ENCODE measurements around the gene KISS1.
"Not testable (repeated sequence)": the region's sequence is repeated elsewhere in the genome, so short reads cannot be mapped to it uniquely, and the experiment has no call there.

KISS1 gene

GRCh38 chr1:204196068-204196795 is at the start of gene KISS1:
KISS1 (minus strand) TSS chr1:204196491; CDS start chr1:204192876, 3,615 bp downstream.
- no peak for FAIRE-seq

- FAIRE-seq = no peak
These were observed 46.6 kb upstream of the KISS1 start for GRCh38 chr1:204242920-204243319.

- no peak for FAIRE-seq
These were observed 45.6 kb upstream of the KISS1 start for GRCh38 chr1:204241914-204242313.

GRCh38 chr1:204241050-204241449 is 44.8 kb upstream of the KISS1 start:
- no peak for FAIRE-seq

- FAIRE-seq = no peak
These were observed 43.9 kb upstream of the KISS1 start for GRCh38 chr1:204240233-204240632.

GRCh38 chr1:204239401-204239800 is 43.1 kb upstream of the KISS1 start:
- not testable (repeated sequence) for FAIRE-seq

GRCh38 chr1:204238520-204238919 is 42.2 kb upstream of the KISS1 start:
- not testable (repeated sequence) for FAIRE-seq

GRCh38 chr1:204237515-204237914 is 41.2 kb upstream of the KISS1 start:
- FAIRE-seq = not testable (repeated sequence)

GRCh38 chr1:204232526-204232925 is 36.2 kb upstream of the KISS1 start:
- no peak for FAIRE-seq

GRCh38 chr1:204230211-204230610 is 33.9 kb upstream of the KISS1 start:
- FAIRE-seq = no peak

- FAIRE-seq = no peak
These were observed 32.6 kb upstream of the KISS1 start for GRCh38 chr1:204228896-204229295.

- no peak for FAIRE-seq
These were observed 31.9 kb upstream of the KISS1 start for GRCh38 chr1:204227996-204228785.

- FAIRE-seq = no peak
These were observed 31.1 kb upstream of the KISS1 start for GRCh38 chr1:204227351-204227750.

- no peak for FAIRE-seq
These were observed 29.8 kb upstream of the KISS1 start for GRCh38 chr1:204225841-204226735.

GRCh38 chr1:204224655-204225054 is 28.4 kb upstream of the KISS1 start:
- no peak for FAIRE-seq

- FAIRE-seq = no peak
These were observed 27.0 kb upstream of the KISS1 start for GRCh38 chr1:204223129-204223860.

- no peak for FAIRE-seq
These were observed 26.4 kb upstream of the KISS1 start for GRCh38 chr1:204222764-204223055.

GRCh38 chr1:204222006-204222763 is 25.9 kb upstream of the KISS1 start:
- no peak for FAIRE-seq

- no peak for FAIRE-seq
These were observed 25.0 kb upstream of the KISS1 start for GRCh38 chr1:204221271-204221670.

GRCh38 chr1:204219971-204220616 is 23.8 kb upstream of the KISS1 start:
- no peak for FAIRE-seq

- no peak for FAIRE-seq
These were observed 22.3 kb upstream of the KISS1 start for GRCh38 chr1:204218552-204218951.

Measured in endometrium (tissue), 2 donors.